ENCODE results near the gene SYNJ2.

SYNJ2 gene

GRCh38 chr6:157982102-157982562 lies 469 bp downstream of the SYNJ2 start:
- no peak for DNase-seq

- DNase-seq: no peak
Observed at GRCh38 chr6:157982563-157983405, 1.1 kb downstream of the SYNJ2 start.

- no peak for DNase-seq
Observed at GRCh38 chr6:157983406-157984119, 1.9 kb downstream of the SYNJ2 start.

GRCh38 chr6:157984128-157984527 lies 2.5 kb downstream of the SYNJ2 start:
- no peak for DNase-seq

GRCh38 chr6:157984686-157985225 lies 3.1 kb downstream of the SYNJ2 start:
- no peak for DNase-seq

- no peak for DNase-seq
Observed at GRCh38 chr6:157985378-157986155, 3.9 kb downstream of the SYNJ2 start.

GRCh38 chr6:157987788-157988699 lies 6.4 kb downstream of the SYNJ2 start:
- DNase-seq: no peak

- no peak for DNase-seq
Observed at GRCh38 chr6:157988700-157989063, 7.0 kb downstream of the SYNJ2 start.

GRCh38 chr6:157989541-157990289 lies 8.1 kb downstream of the SYNJ2 start:
- no peak for DNase-seq

- no peak for DNase-seq
Observed at GRCh38 chr6:157990321-157991066, 8.8 kb downstream of the SYNJ2 start.

GRCh38 chr6:157991067-157991432 lies 9.4 kb downstream of the SYNJ2 start:
- no peak for DNase-seq

- no peak for DNase-seq
Observed at GRCh38 chr6:157993076-157993475, 11.4 kb downstream of the SYNJ2 start.

GRCh38 chr6:157994125-157994795 lies 12.6 kb downstream of the SYNJ2 start:
- DNase-seq: no peak

GRCh38 chr6:157995458-157995857 lies 13.8 kb downstream of the SYNJ2 start:
- DNase-seq: no peak

GRCh38 chr6:157996201-157996712 lies 14.6 kb downstream of the SYNJ2 start:
- DNase-seq: no peak

- DNase-seq: no peak
Observed at GRCh38 chr6:157996918-157997702, 15.4 kb downstream of the SYNJ2 start.

- no peak for DNase-seq
Observed at GRCh38 chr6:157997893-157998608, 16.4 kb downstream of the SYNJ2 start.

GRCh38 chr6:157998707-157999167 lies 17.1 kb downstream of the SYNJ2 start:
- DNase-seq: no peak
